ENCODE data around the gene RFLNA. TPM values are rescaled to one million over a fixed set of nuclear protein-coding genes. Genes with fewer than 3 reads are reported as not detected.

RFLNA gene
- total RNA-seq, 1 experiment from 2014 or later: 5.4 TPM

- intact Hi-C loops (cut with micrococcal nuclease; ENCODE audit: unreplicated experiment): no loop called here
- TF ChIP-seq TCF7L2 (IDR thresholded peaks at IDR 0.05; ENCODE audit: low read depth, low read length): no peak
- TF ChIP-seq SIN3A (IDR thresholded peaks at IDR 0.05; ENCODE audit: borderline replicate concordance, insufficient read depth, low read depth, low read length): no peak
- no peak for TF ChIP-seq REST (IDR thresholded peaks at IDR 0.05; ENCODE audit: insufficient read depth in 1 of 2, low read depth in 2 of 2, low read length in 1 of 2)
- TF ChIP-seq, protein P1, sequence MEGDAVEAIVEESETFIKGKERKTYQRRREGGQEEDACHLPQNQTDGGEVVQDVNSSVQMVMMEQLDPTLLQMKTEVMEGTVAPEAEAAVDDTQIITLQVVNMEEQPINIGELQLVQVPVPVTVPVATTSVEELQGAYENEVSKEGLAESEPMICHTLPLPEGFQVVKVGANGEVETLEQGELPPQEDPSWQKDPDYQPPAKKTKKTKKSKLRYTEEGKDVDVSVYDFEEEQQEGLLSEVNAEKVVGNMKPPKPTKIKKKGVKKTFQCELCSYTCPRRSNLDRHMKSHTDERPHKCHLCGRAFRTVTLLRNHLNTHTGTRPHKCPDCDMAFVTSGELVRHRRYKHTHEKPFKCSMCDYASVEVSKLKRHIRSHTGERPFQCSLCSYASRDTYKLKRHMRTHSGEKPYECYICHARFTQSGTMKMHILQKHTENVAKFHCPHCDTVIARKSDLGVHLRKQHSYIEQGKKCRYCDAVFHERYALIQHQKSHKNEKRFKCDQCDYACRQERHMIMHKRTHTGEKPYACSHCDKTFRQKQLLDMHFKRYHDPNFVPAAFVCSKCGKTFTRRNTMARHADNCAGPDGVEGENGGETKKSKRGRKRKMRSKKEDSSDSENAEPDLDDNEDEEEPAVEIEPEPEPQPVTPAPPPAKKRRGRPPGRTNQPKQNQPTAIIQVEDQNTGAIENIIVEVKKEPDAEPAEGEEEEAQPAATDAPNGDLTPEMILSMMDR (IDR thresholded peaks at IDR 0.05): no peak
- CTCF ChIA-PET: interaction anchor here (0.6 kb wide), 2 partner anchors 18 to 234 kb away, joined by 3 read pairs; no protein-coding TSS in a partner anchor
- DNase-seq (ENCODE audit: low read depth, low spot score) (no peak), ATAC-seq (peak; percentile 56; the same call in 1 of the 2 replicates)
- BruUV-seq (replicated peaks): no TSS peak
- Histone ChIP-seq H3K4me3 (ENCODE audit: low read depth in 2 of 2, low read length in 2 of 2) (no peak overlapping the region), H3K36me3 (ENCODE audit: control insufficient read depth, insufficient read depth, low read length) (no peaks in the 10 kb centered on the region), H3K27ac (ENCODE audit: low read length) (0 out of 2 replicates have a peak overlapping the region, but pooled peaks have one; percentile 25), H3K4me1 (ENCODE audit: control insufficient read depth, insufficient read depth, low read length) (peaks cover 13% of the 10 kb centered on the region), H3K9me3 (ENCODE audit: control insufficient read depth, insufficient read depth, low read depth, low read length) (no peaks in the 10 kb centered on the region), H3K27me3 (ENCODE audit: control insufficient read depth, insufficient read depth, low read length) (peaks cover 5% of the 10 kb centered on the region; the same call in 1 of the 2 replicates)
- in situ Hi-C loops (cut with HindIII; ENCODE audit: low pct_unique_long_range_greater_than_20kb, low sequenced_read_pairs): no loop called here
- POLR2A ChIA-PET: no interaction called here
Measured at GRCh38 chr12:124277394-124278241, 17.3 kb upstream of the RFLNA start.

DNA sequence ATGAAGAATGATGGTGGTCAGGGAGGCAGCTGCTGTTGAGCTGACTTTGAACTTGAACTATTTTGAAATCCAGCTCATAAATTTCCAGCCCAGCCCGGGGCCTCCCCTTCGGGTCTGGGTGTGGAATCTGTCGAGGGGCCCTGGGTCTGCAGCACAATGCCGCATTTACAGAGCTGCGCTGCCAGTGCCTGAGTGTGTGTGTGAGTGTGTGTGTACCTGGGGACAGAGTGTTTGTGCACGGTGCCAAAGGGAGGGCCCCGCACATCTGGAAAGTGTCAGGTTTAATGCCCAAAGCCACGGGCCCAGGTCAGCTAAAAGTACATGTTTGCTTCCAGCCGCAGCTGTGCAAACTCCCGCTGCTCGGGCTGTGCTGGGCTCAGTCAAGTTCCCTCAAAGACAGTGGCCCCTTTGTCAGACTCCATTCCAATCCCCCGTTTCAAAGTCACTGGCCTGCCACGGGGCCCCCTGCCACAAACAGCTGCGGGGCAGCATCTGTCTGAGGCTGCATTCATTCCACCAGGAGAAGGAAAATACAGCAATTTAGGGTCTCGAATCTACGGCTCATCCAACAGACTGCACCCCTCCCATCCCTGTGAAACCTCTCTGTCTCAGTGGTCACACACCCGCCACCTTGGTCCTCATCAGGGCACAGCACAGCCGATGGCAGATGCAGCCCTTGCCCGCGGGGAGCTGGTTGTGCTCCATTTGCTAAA lies 16.3 kb upstream of the RFLNA start:
- ATAC-seq (peak; percentile 56), DNase-seq (ENCODE audit: low read depth, low spot score) (no peak)
- H3K4me1 ChIP-seq (ENCODE audit: control insufficient read depth, insufficient read depth, low read length): peaks cover 13% of the 10 kb centered on the region
- no peaks in the 10 kb centered on the region for H3K36me3 ChIP-seq (ENCODE audit: control insufficient read depth, insufficient read depth, low read length)
- POLR2A ChIA-PET: no interaction called here
- no TSS peak for BruUV-seq (replicated peaks)
- H3K27ac ChIP-seq (ENCODE audit: low read length): no peak overlapping the region
- H3K4me3 ChIP-seq (ENCODE audit: low read depth in 2 of 2, low read length in 2 of 2): no peak overlapping the region
- no peaks in the 10 kb centered on the region for H3K9me3 ChIP-seq (ENCODE audit: control insufficient read depth, insufficient read depth, low read depth, low read length)
- TF ChIP-seq REST (IDR thresholded peaks at IDR 0.05; ENCODE audit: insufficient read depth in 1 of 2, low read depth in 2 of 2, low read length in 1 of 2) (no peak), SIN3A (IDR thresholded peaks at IDR 0.05; ENCODE audit: borderline replicate concordance, insufficient read depth, low read depth, low read length) (no peak), TCF7L2 (IDR thresholded peaks at IDR 0.05; ENCODE audit: low read depth, low read length) (no peak), POLR2AphosphoS5 (IDR thresholded peaks at IDR 0.05; ENCODE audit: low read depth, low read length) (no peak)
- TF ChIP-seq, protein P1 (IDR thresholded peaks at IDR 0.05): no peak
- CTCF ChIA-PET: interaction anchor here (0.6 to 1.1 kb wide), 2 partner anchors 235 to 246 kb away, joined by 3 read pairs; no protein-coding TSS in a partner anchor
- intact Hi-C loops (cut with micrococcal nuclease; ENCODE audit: unreplicated experiment) (no loop called here), in situ Hi-C loops (cut with HindIII; ENCODE audit: low pct_unique_long_range_greater_than_20kb, low sequenced_read_pairs) (no loop called here)
- peaks cover 5% of the 10 kb centered on the region; the same call in 1 of the 2 replicates for H3K27me3 ChIP-seq (ENCODE audit: control insufficient read depth, insufficient read depth, low read length)
